GM19099 (cell line): ENCODE results near the gene TMEM95.
A peak's percentile ranks its signal among the peaks of the same experiment; 100 is the strongest.

Source experiments
- POLR2A ChIP-seq: IDR thresholded peaks from 3 replicates; pipeline ENCODE4 v1.6.1; 2011; ENCODE audit warnings: low read depth; ENCODE audit not compliant: insufficient read length; ENCODE audit errors: extremely low read depth

Gene TMEM95

GRCh38 chr17:7379134-7379533, 24.2 kb downstream of the TMEM95 start:
- no peak for TF ChIP-seq POLR2A

- TF ChIP-seq POLR2A, result no peak
Observed at GRCh38 chr17:7380321-7380720, 25.4 kb downstream of the TMEM95 start.

- TF ChIP-seq POLR2A, result no peak
Observed at GRCh38 chr17:7380855-7381683, 26.1 kb downstream of the TMEM95 start, which contains the start of gene TNK1. TSS of gene TNK1 (plus strand) at chr17:7381089. CDS start at chr17:7382927, 1,838 bp downstream.

- no peak for TF ChIP-seq POLR2A
Observed at GRCh38 chr17:7382901-7383300, 27.9 kb downstream of the TMEM95 start.

- no peak for TF ChIP-seq POLR2A
Observed at GRCh38 chr17:7383371-7383741, 28.4 kb downstream of the TMEM95 start.

GRCh38 chr17:7383742-7384488, 29.0 kb downstream of the TMEM95 start:
- peak; percentile 36 for TF ChIP-seq POLR2A

GRCh38 chr17:7384489-7385081, 29.6 kb downstream of the TMEM95 start:
- no peak for TF ChIP-seq POLR2A

GRCh38 chr17:7388856-7389255, 33.9 kb downstream of the TMEM95 start:
- TF ChIP-seq POLR2A, result no peak

- TF ChIP-seq POLR2A, result no peak
Observed at GRCh38 chr17:7389924-7390910, 35.3 kb downstream of the TMEM95 start.

- no peak for TF ChIP-seq POLR2A
Observed at GRCh38 chr17:7391307-7391706, 36.4 kb downstream of the TMEM95 start.

- TF ChIP-seq POLR2A, result no peak
Observed at GRCh38 chr17:7392696-7393612, 38.0 kb downstream of the TMEM95 start.

GRCh38 chr17:7393613-7394451, 38.9 kb downstream of the TMEM95 start:
- TF ChIP-seq POLR2A, result peak; percentile 53
